ENCODE measurements around the gene YBEY.

The YBEY gene

DNA sequence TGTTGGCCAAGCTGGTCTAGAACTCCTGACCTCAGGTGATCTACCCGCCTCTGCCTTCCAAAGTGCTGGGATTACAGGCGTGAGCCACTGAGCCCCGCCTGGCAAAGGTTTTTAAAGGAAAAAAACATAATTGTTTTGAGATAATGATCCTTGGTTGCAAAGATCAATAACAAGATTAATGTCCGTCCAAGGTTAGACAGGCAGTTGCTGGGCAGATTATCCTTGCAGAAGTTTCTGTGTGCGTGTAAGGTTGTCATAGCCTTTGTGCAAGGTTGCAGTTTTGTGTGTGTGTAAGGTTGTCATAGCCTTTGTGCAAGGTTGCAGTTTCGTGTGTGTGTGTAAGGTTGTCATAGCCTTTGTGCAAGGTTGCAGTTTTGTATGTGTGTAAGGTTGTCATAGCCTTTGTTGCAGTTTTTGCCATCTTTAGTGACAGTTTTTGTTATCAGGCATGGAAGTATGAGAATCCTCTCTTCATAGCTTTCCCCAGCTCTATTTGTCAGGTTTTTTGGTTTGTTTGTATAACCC, 3.6 kb downstream of the YBEY start:
- no peak for DNase-seq (ENCODE audit: low read depth)
- no peak for TF ChIP-seq CTCF (IDR thresholded peaks at IDR 0.05; ENCODE audit: control insufficient read depth, extremely low read depth, insufficient read depth)

DNA sequence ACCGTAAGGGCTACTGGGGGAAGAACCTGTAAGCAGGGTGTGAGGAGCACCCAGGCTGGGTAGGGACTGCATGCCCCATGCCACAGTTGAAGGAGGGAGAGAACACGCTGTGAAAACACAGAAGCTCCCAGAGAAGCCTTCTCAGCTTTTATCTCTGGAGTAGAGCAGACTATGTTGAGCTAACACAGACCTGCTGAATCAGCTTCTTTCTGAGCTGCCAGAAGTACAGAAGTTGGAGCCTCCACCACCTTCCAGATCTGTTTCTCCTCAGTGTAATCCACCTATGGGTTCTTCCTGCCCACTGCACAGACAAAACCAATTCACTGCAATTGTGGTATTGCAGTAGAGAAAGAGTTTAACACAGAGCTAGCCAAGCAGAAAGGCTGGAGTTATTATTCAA, 5.4 kb downstream of the YBEY start:
- no peak for TF ChIP-seq CTCF (IDR thresholded peaks at IDR 0.05; ENCODE audit: control insufficient read depth, extremely low read depth, insufficient read depth)
- H3K4me3 ChIP-seq (ENCODE audit: low read depth, low read length), result no peak overlapping the region
- DNase-seq (ENCODE audit: low read depth), result no peak

More for the DNA sequence above, 3.6 kb downstream of the YBEY start:
- no peak overlapping the region for H3K4me3 ChIP-seq (ENCODE audit: low read depth, low read length)

GRCh38 chr21:46294647-46295176, 8.6 kb downstream of the YBEY start:
- no peak overlapping the region for H3K4me3 ChIP-seq (ENCODE audit: low read depth, low read length)
- DNase-seq (ENCODE audit: low read depth), result no peak
- TF ChIP-seq CTCF (IDR thresholded peaks at IDR 0.05; ENCODE audit: control insufficient read depth, extremely low read depth, insufficient read depth), result no peak

GRCh38 chr21:46295177-46295770, 9.1 kb downstream of the YBEY start:
- TF ChIP-seq CTCF (IDR thresholded peaks at IDR 0.05; ENCODE audit: control insufficient read depth, extremely low read depth, insufficient read depth), result no peak
- DNase-seq (ENCODE audit: low read depth), result no peak

GRCh38 chr21:46295996-46296752, 10.0 kb downstream of the YBEY start:
- no peak for DNase-seq (ENCODE audit: low read depth)
- H3K4me3 ChIP-seq (ENCODE audit: low read depth, low read length), result no peak overlapping the region
- TF ChIP-seq CTCF (IDR thresholded peaks at IDR 0.05; ENCODE audit: control insufficient read depth, extremely low read depth, insufficient read depth), result no peak

More at GRCh38 chr21:46295177-46295770, 9.1 kb downstream of the YBEY start:
- no peak overlapping the region for H3K4me3 ChIP-seq (ENCODE audit: low read depth, low read length)

DNA sequence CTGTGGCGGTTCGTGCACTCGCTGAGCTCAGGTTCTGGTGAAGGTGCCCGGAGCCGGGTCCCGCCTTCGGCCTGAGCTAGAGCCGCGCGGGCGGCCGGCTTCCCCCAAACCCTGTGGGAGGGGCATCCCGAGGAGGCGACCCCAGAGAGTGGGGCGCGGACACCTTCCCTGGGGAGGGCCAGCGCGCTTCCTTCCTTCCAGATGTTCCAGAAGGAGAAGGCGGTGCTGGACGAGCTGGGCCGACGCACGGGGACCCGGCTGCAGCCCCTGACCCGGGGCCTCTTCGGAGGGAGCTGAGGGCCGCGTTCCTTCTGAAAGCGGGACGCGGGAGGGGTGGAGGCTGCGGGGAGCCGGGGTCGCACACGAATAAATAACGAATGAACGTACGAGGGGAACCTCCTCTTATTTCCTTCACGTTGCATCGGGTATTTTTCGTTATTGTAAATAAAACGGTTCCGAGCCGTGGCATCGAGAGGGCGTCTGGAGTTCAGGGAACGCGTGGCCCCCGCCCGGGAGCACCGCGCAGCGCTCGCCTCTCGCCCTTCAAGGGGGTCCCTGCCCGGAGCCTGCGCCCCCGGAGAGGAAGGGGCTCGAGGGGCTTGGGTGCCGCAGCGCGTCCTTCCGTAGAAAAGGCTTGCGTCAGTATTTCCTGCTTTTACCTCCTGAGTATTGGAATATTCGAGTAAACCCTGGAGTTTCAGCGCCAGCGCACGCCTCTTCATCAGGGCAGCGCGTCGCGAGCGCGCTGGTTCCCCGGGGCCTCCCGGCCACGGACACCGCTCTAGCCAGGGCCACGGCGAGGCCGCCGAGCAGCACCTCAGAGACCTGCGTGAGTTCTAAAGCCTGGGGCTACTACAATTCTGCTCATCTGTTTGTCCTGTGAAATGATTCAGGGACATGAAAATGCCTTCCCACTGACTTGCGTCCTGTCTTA, 11.5 kb downstream of the YBEY start:
- TF ChIP-seq CTCF (IDR thresholded peaks at IDR 0.05; ENCODE audit: control insufficient read depth, extremely low read depth, insufficient read depth), result no peak
- no peak overlapping the region for H3K4me3 ChIP-seq (ENCODE audit: low read depth, low read length)
- no peak for DNase-seq (ENCODE audit: low read depth)

Data from LNCaP clone FGC (cell line).